NCI-H345 (cell line): ENCODE measurements around the gene AP2A1.

Experiments
- DNase-seq: peaks from one replicate; lab custom pipeline; 2025; lab: John Stamatoyannopoulos, UW

Gene AP2A1

DNA sequence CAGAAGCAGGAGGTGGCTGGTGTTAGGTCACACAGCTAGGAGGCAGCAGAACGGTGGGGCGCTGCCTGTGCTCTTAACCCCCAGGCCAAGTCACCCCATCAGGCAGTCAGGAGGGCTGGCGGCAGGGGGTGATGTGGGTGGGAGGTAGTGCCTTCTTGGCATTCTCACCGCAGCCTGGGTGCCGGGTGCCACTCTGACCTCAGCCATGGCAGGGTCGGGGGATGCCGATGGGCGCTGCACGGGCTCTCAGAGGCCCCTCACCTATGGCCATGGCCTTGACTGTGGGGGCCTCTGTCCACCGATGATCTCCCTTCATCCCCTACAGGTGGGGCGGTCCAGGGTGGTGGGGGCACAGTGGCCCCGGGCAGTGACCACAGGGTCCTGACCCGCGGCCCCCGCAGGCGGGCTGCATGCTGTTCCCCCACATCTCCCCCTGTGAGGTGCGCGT, 89.8 kb downstream of the AP2A1 start:
- DNase-seq, result no peak
